Mesothelial cell of epicardium (in vitro differentiated cells): ENCODE data around the gene TNRC6A. TPM values are rescaled to one million over a fixed set of nuclear protein-coding genes. Genes with fewer than 3 reads are reported as not detected.

Experiments
- DNase-seq, 2 experiments: peaks; one replicate each; pipeline ENCODE4 v3.0.0; 2021; ENCODE audit warnings: low spot score in 2 of 2; ENCODE audit not compliant: unreplicated experiment in 2 of 2
- H3K27ac Mint-ChIP-seq: 2 replicates; pipeline ENCODE4 v1.8.0; 2021; ENCODE audit warnings: mixed read lengths
- H3K27me3 Mint-ChIP-seq: 2 replicates; pipeline ENCODE4 v1.8.0; 2021; ENCODE audit warnings: low read depth, mixed read lengths
- H3K36me3 Mint-ChIP-seq: 2 replicates; pipeline ENCODE4 v1.8.0; 2021; ENCODE audit warnings: mixed read lengths
- H3K4me1 Mint-ChIP-seq: 2 replicates; pipeline ENCODE4 v1.8.0; 2021; ENCODE audit warnings: mixed read lengths
- H3K4me3 Mint-ChIP-seq: 2 replicates; pipeline ENCODE4 v1.8.0; 2021; ENCODE audit warnings: mild to moderate bottlenecking, moderate library complexity, mixed read lengths
- H3K9me3 Mint-ChIP-seq: 2 replicates; pipeline ENCODE4 v1.8.0; 2021; ENCODE audit warnings: mixed read lengths
- CTCF ChIP-seq: fragments of 200-600 bp; sonication (generic); IDR thresholded peaks from one replicate; pipeline ENCODE4 v1.5.0; 2021; ENCODE audit warnings: antibody characterized with exemption; ENCODE audit not compliant: unreplicated experiment
- total RNA-seq: library from RNA; stranded (reverse); gene quantifications from 3 replicates; pipeline ENCODE4 v1.2.1, GENCODE V29; 2021

Gene TNRC6A
- total RNA-seq = 77.3 to 89.7 TPM (median 82.1 TPM) in 3 replicates

DNA sequence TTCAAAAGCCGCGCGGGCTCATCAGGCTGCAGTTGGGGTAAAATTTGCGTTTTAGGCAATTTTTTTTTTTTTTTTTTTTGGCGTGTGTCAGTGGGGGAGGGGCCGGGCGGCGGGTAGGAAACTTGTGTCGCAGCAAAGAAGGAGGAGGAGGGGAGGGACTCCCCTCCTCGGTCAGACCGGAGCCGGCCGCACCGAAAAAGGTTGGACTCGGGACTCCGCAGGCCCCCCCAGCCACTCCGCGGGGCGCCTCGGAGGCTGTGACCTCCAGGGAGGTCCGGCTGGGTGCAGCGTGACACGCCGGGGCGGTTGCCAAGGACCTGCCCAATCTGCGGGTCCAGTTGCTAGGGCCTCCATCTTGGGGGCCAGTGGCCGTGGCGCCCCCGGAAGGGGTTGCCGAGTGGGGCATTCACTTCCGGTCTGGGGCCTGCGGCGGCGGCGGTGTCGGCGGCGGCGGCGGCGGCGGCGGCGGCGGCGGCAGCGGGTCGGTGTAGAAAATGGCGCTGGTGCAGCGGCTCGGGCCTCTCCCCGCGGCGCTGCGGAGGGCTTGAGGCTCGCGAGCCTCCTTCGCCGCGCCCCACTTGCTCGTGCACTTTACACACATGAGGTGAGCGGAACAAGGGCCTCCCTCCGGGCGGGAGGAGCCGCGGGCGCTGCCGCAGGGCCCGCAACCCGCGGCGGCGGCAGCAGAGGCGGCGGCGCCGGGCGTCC lies at the start of gene TNRC6A:
TSS of gene TNRC6A (plus strand) at position 409 of the 708 bp plus-strand sequence. CDS start at position 600, 191 bp downstream.
- peak; percentile 74 to 87 for DNase-seq
- peak within 1 kb of the TSS; percentile 97 for H3K4me3 Mint-ChIP-seq
- peaks cover 10% of the 10 kb centered on the region for H3K36me3 Mint-ChIP-seq
- H3K27me3 Mint-ChIP-seq = no peaks in the 10 kb centered on the region
- H3K9me3 Mint-ChIP-seq = no peaks in the 10 kb centered on the region
- TF ChIP-seq CTCF = no peak
- H3K4me1 Mint-ChIP-seq = peaks cover 26% of the 10 kb centered on the region
- H3K27ac Mint-ChIP-seq = peak within 1 kb of the TSS; percentile 96

- Mint-ChIP-seq H3K27ac (peak overlapping the region; percentile 11), H3K9me3 (no peaks in the 10 kb centered on the region)
- DNase-seq = no peak
Observed at GRCh38 chr16:24681793-24682192, 47.7 kb upstream of the TNRC6A start.

GRCh38 chr16:24683250-24683649 lies 46.2 kb upstream of the TNRC6A start:
- peaks cover 21% of the 10 kb centered on the region for H3K4me1 Mint-ChIP-seq
- H3K36me3 Mint-ChIP-seq = no peaks in the 10 kb centered on the region
- H3K9me3 Mint-ChIP-seq = no peaks in the 10 kb centered on the region
- no peak overlapping the region for H3K4me3 Mint-ChIP-seq
- no peaks in the 10 kb centered on the region for H3K27me3 Mint-ChIP-seq
- no peak overlapping the region for H3K27ac Mint-ChIP-seq
- no peak for DNase-seq
- no peak for TF ChIP-seq CTCF

More at GRCh38 chr16:24681793-24682192, 47.7 kb upstream of the TNRC6A start:
- Mint-ChIP-seq H3K27me3 (no peaks in the 10 kb centered on the region), H3K4me3 (no peak overlapping the region), H3K4me1 (peaks cover 21% of the 10 kb centered on the region), H3K36me3 (no peaks in the 10 kb centered on the region)
- TF ChIP-seq CTCF = no peak

GRCh38 chr16:24683847-24684493 lies 45.5 kb upstream of the TNRC6A start:
- H3K27me3 Mint-ChIP-seq = no peaks in the 10 kb centered on the region
- H3K27ac Mint-ChIP-seq = no peak overlapping the region
- H3K4me1 Mint-ChIP-seq = peaks cover 21% of the 10 kb centered on the region
- no peak for DNase-seq
- no peaks in the 10 kb centered on the region for H3K9me3 Mint-ChIP-seq
- no peak for TF ChIP-seq CTCF
- no peak overlapping the region for H3K4me3 Mint-ChIP-seq
- H3K36me3 Mint-ChIP-seq = no peaks in the 10 kb centered on the region

GRCh38 chr16:24685539-24686432 lies 43.7 kb upstream of the TNRC6A start:
- peaks cover 21% of the 10 kb centered on the region for H3K4me1 Mint-ChIP-seq
- DNase-seq = peak; percentile 51 to 64
- peak overlapping the region; percentile 98 for H3K27ac Mint-ChIP-seq
- H3K27me3 Mint-ChIP-seq = no peaks in the 10 kb centered on the region
- H3K9me3 Mint-ChIP-seq = no peaks in the 10 kb centered on the region
- no peaks in the 10 kb centered on the region for H3K36me3 Mint-ChIP-seq
- TF ChIP-seq CTCF = no peak
- H3K4me3 Mint-ChIP-seq = peak overlapping the region; percentile 55
